Stimulated activated naive B cell treated with anti-CD40 and anti-IgM and Interleukin-4, amounts not matched to agents 10 μg/mL and 1 μg/mL and 100 μg/mL, for 72 hours (primary cell): ENCODE measurements around the gene SCYGR3.

Experiments used
- ATAC-seq, 2 donors: fragments of 150-1000 bp; cut with Tn5 transposase; replicated peaks; 2 replicates each; pipeline ENCODE4 v1.10.0; 2021; ENCODE audit warnings: moderate library complexity in 1 of 2
- DNase-seq: peaks from one replicate; pipeline ENCODE4 v3.0.0; 2021
- H3K27ac Mint-ChIP-seq: one replicate; pipeline ENCODE4 v1.8.0; 2022; ENCODE audit warnings: mild to moderate bottlenecking, mixed read lengths
- H3K27me3 Mint-ChIP-seq, 2 donors: one replicate each; pipeline ENCODE4 v1.8.0; 2022; ENCODE audit warnings: mixed read lengths in 2 of 2
- H3K36me3 Mint-ChIP-seq, 2 donors: one replicate each; pipeline ENCODE4 v1.8.0; 2022; ENCODE audit warnings: mixed read lengths in 2 of 2, mild to moderate bottlenecking in 1 of 2
- H3K4me1 Mint-ChIP-seq, 2 donors: one replicate each; pipeline ENCODE4 v1.8.0; 2022; ENCODE audit warnings: mixed read lengths in 2 of 2, mild to moderate bottlenecking in 1 of 2
- H3K4me3 Mint-ChIP-seq, 2 donors: one replicate each; pipeline ENCODE4 v1.8.0; 2022; ENCODE audit warnings: mild to moderate bottlenecking in 2 of 2, mixed read lengths in 2 of 2, moderate library complexity in 1 of 2
- H3K9me3 Mint-ChIP-seq, 2 donors: one replicate each; pipeline ENCODE4 v1.8.0; 2022; ENCODE audit warnings: mixed read lengths in 2 of 2, mild to moderate bottlenecking in 1 of 2

Gene SCYGR3

DNA sequence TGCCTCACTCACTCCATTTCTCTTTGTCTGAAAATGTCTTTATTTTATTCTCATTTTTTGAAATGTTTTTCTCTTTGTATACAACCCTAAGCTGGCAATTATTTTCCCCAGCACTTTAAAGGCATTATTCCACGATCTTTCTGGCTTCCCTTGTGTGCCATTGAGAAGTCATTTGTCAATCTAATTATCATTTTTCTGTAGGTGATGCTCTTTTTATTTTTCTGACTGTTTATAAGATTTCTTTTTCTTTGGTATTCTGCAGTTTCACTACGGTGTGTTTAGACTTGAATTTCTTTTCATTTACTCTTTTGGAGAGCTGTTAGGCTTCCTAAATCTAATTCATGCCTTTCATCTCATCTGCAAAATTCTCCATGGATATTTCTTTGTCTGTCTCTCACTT, 10.8 kb upstream of the SCYGR3 start:
- DNase-seq: no peak
- no peak for ATAC-seq
- H3K4me1 Mint-ChIP-seq: no peaks in the 10 kb centered on the region
- no peak overlapping the region for H3K4me3 Mint-ChIP-seq
- H3K36me3 Mint-ChIP-seq: peaks cover 0 to 3% of the 10 kb centered on the region in 2 donors
- H3K9me3 Mint-ChIP-seq: no peaks in the 10 kb centered on the region
- H3K27ac Mint-ChIP-seq: no peak overlapping the region
- H3K27me3 Mint-ChIP-seq: peaks cover 15 to 18% of the 10 kb centered on the region in 2 donors

DNA sequence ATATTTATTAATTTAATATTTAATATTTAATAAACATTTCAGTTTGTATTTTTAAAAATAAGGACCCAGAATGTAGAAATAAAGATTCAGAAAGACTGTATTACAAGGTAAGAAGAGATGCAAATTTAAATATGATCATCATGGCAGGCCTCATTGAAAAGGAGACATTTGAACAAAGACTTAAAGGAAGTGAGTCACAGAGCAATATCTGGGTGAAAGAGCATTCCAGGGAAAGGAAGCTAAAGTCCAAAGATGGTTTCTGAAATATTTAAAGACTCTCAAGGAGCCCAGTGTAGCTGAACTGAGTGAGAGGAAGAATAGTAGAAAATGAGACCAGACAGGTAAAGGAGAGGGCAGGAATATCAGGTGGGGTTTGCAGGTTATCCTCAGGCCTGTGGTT, 8.6 kb upstream of the SCYGR3 start:
- H3K4me1 Mint-ChIP-seq: no peaks in the 10 kb centered on the region
- peaks cover 0 to 3% of the 10 kb centered on the region in 2 donors for H3K36me3 Mint-ChIP-seq
- H3K4me3 Mint-ChIP-seq: no peak overlapping the region
- H3K9me3 Mint-ChIP-seq: no peaks in the 10 kb centered on the region
- peaks cover 5 to 15% of the 10 kb centered on the region in 2 donors for H3K27me3 Mint-ChIP-seq
- ATAC-seq (no peak), DNase-seq (no peak)
- no peak overlapping the region for H3K27ac Mint-ChIP-seq

DNA sequence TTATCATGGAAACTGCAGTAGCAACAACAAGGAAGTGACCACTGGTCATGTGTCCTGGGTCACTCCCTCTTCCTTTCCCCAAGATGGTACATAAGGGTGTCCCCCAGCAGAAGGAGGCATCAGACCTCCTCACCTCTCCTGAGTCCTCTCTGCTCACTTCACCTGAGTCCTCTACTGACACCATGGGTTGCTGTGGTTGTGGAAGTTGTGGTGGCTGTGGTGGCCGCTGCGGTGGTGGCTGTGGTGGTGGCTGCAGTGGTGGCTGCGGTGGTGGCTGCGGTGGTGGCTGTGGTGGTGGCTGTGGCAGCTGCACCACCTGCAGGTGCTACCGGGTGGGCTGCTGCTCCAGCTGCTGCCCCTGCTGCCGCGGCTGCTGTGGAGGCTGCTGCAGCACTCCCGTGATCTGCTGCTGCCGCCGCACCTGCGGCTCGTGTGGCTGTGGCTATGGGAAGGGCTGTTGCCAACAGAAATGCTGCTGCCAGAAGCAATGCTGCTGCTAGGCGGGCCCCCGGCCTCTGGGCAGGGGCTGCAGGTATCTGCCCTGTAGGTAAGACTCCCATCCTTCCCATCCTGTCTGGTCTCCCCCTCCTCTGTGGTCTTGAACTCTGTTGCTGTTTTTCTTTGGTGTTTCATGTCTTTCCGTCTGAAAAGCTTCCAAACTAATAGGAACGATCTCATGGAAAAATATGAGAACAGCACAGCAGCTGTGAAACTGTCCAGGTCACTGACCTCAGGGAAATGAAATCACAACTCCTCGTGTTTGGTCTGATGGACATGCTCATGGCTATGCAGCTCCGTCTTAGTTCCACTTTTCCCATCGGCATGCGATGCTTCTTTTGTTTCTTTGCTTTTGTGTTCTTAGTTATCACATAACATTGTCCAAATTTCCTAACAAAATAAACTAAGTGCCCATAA, 2.9 kb upstream of the SCYGR3 start, which contains the start of gene SCYGR4:
Gene SCYGR4 (plus strand): TSS at position 183 of the 915 bp plus-strand sequence. CDS start 0 bp downstream, at position 183.
- Mint-ChIP-seq H3K27ac (no peak within 1 kb of the TSS), H3K27me3 (peaks cover 27 to 28% of the 10 kb centered on the region in 2 donors), H3K9me3 (no peaks in the 10 kb centered on the region), H3K36me3 (peaks cover 0 to 3% of the 10 kb centered on the region in 2 donors), H3K4me1 (no peaks in the 10 kb centered on the region), H3K4me3 (no peak within 1 kb of the TSS)
- no peak for DNase-seq
- ATAC-seq: no peak

DNA sequence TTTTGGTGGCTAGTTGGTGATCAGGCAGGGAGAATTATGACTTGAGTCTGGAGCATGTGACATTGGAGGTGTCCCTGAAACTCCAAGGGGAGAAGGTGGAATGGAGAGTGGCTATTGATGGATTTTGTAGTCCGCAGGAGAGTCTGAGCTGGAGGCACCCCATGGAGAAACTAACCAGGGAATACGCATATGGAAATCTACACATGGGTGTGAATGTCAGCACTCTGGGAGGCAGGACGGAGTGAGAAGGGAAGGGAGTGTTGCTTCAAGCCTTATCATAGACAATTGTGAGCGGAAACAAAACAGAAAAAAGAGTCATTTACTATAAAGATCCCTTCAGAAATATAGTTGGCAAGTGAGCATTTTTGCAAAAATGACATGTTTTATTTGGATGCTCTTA, 2.0 kb upstream of the SCYGR3 start:
- H3K4me3 Mint-ChIP-seq: no peak overlapping the region
- H3K27me3 Mint-ChIP-seq: peaks cover 31 to 34% of the 10 kb centered on the region in 2 donors
- no peak overlapping the region for H3K27ac Mint-ChIP-seq
- DNase-seq: no peak
- no peaks in the 10 kb centered on the region for H3K4me1 Mint-ChIP-seq
- ATAC-seq: no peak
- H3K36me3 Mint-ChIP-seq: peaks cover 0 to 2% of the 10 kb centered on the region in 2 donors
- no peaks in the 10 kb centered on the region for H3K9me3 Mint-ChIP-seq

DNA sequence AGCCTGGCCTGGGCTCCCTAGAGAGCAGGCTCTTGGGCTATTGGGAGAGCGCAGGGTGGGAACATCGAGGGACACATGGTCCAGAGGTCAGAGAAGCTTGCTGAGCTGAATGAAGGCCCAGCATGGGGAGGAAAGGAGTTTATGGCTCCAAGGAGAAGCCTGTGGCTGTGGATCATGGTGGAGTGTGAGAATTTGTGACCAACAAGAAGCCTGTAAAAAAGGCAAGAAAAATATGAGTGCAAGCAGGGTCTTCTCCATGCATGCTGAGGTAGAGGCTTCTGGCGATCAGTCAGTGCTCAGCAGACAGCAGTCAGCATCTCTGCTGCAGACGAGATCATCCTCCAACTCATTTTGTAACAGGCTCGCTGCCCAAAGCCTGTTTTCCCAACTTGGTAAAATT, 1.3 kb upstream of the SCYGR3 start:
- DNase-seq (no peak), ATAC-seq (no peak)
- Mint-ChIP-seq H3K27me3 (peaks cover 28 to 30% of the 10 kb centered on the region in 2 donors), H3K36me3 (no peaks in the 10 kb centered on the region), H3K27ac (no peak overlapping the region), H3K9me3 (no peaks in the 10 kb centered on the region), H3K4me3 (no peak overlapping the region), H3K4me1 (no peaks in the 10 kb centered on the region)

DNA sequence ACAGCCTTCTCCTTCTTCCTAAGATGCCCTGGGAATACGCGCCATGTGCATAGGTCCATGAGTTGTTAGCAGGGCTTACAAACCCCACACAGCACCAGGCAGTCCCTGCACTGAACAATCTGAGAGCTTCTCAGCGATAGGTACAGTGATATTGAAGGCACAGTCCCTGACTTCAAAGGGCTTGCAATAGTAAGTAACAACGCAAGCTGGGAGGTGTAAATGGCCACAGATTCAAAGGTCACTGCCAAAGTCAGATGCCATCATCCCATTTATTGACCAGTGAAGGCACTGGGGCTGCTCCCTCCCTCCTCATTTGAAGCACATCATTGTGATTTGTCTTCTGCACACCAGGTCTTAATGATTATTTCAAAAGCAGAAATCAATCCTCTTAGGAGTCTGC, 541 bp upstream of the SCYGR3 start:
- H3K4me3 Mint-ChIP-seq: no peak overlapping the region
- DNase-seq (no peak), ATAC-seq (no peak)
- H3K9me3 Mint-ChIP-seq: no peaks in the 10 kb centered on the region
- H3K27me3 Mint-ChIP-seq: peaks cover 26 to 30% of the 10 kb centered on the region in 2 donors
- no peak overlapping the region for H3K27ac Mint-ChIP-seq
- peaks cover 0 to under 1% of the 10 kb centered on the region in 2 donors for H3K4me1 Mint-ChIP-seq
- H3K36me3 Mint-ChIP-seq: no peaks in the 10 kb centered on the region

DNA sequence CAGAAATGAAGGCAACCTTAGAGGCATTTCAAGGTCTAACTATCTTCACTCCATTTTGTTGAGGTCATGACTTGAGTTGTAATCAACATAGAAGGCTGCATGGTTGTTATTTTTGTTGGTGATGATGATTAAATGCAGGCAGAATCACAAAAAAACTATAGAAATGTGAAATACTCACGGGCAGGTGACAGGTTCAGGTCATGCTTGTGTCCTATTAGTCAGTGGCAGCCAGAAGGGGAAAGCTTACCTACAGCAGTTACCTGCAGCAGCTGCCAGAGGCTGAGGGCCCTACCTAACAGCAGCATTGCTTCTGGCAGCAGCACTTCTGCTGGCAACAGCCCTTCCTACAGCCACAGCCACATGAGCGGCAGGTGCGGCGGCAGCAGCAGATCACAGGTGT, 394 bp downstream of the SCYGR3 start:
- Mint-ChIP-seq H3K27ac (no peak overlapping the region), H3K36me3 (no peaks in the 10 kb centered on the region), H3K9me3 (no peaks in the 10 kb centered on the region), H3K27me3 (peaks cover 27 to 30% of the 10 kb centered on the region in 2 donors), H3K4me1 (peaks cover 0 to 2% of the 10 kb centered on the region in 2 donors), H3K4me3 (no peak overlapping the region)
- DNase-seq: no peak
- ATAC-seq: no peak

DNA sequence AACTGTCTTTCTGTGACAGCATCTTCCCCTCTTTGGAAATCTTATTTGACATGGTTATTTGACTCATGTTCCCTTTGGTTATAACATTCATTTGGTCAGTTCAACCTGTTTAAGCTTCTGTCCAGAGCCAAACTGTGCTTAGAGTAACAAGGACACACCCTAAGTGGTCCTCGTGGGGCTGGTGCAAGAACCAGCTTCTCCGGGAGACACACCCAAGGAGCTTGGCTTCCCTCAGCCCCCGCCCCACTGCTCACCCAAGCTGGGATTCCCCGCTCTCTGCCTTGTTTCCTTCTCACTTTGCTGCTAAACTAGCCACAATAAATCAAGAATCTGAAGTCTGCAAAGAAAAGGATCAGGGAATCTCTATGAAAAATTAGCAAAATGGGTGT, 1.4 kb downstream of the SCYGR3 start:
- H3K36me3 Mint-ChIP-seq: no peaks in the 10 kb centered on the region
- DNase-seq: no peak
- no peak overlapping the region for H3K27ac Mint-ChIP-seq
- ATAC-seq: no peak
- no peak overlapping the region for H3K4me3 Mint-ChIP-seq
- peaks cover 6 to 10% of the 10 kb centered on the region in 2 donors for H3K4me1 Mint-ChIP-seq
- peaks cover 27 to 30% of the 10 kb centered on the region in 2 donors for H3K27me3 Mint-ChIP-seq
- H3K9me3 Mint-ChIP-seq: no peaks in the 10 kb centered on the region

DNA sequence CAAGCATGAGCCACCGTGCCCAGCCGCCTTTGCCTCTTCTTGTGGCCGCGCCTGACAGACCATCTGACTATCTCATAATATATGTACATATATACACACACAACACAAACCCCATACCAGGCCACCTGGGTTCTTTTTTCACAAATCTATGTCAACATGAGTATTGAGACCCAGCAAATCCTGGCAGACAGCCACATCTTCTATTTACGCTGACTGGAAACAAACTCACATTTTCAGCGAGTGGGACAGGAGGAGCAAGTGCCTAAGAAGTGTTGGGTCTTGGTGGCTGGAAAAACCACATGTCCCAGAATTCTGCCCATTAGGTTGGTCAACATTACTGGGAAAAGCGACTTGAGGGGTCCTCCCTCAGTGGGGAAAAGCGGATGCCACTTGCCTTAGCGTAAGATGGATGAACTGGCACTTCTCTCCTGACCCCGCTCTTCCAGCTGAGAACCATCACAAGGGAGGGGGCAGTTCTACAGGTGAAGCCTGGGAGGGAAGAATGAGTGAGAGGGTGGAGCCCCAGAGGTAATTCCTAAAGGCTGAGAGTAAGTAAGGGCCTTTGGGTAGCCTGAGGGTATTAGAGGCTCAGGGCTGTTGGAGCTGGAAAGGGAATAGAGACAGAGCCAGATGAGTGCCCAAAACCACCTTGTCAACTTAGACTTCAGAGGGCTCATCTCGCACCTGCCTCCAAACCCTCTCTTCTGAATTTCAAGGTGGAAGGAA, 1.9 kb downstream of the SCYGR3 start:
- no peak overlapping the region for H3K27ac Mint-ChIP-seq
- no peaks in the 10 kb centered on the region for H3K9me3 Mint-ChIP-seq
- H3K4me1 Mint-ChIP-seq: peaks cover 11 to 12% of the 10 kb centered on the region in 2 donors
- H3K27me3 Mint-ChIP-seq: peaks cover 27 to 30% of the 10 kb centered on the region in 2 donors
- ATAC-seq (no peak), DNase-seq (no peak)
- no peak overlapping the region for H3K4me3 Mint-ChIP-seq
- H3K36me3 Mint-ChIP-seq: no peaks in the 10 kb centered on the region

DNA sequence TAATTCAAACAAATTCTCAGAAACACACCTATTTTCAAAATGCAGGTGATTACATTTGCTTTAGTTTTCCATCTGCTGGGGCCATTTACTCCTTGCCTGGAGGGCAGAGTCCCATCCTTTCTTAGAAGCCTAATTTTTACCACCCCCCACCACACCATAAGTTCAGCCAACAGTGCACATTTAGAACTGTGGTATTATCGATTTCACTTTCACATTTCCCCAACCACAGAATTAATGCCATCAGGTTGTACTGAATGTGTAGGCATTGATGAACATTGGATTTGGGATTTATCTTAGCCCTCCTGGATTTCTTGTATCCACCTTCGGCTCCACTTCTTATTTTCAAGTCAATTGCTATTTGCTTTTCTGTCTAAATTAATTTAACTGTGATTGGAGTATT, 4.5 kb downstream of the SCYGR3 start:
- no peaks in the 10 kb centered on the region for H3K9me3 Mint-ChIP-seq
- ATAC-seq (no peak), DNase-seq (no peak)
- no peak overlapping the region for H3K4me3 Mint-ChIP-seq
- peaks cover 17 to 21% of the 10 kb centered on the region in 2 donors for H3K27me3 Mint-ChIP-seq
- H3K27ac Mint-ChIP-seq: no peak overlapping the region
- H3K36me3 Mint-ChIP-seq: no peaks in the 10 kb centered on the region
- H3K4me1 Mint-ChIP-seq: peaks cover 11 to 14% of the 10 kb centered on the region in 2 donors

DNA sequence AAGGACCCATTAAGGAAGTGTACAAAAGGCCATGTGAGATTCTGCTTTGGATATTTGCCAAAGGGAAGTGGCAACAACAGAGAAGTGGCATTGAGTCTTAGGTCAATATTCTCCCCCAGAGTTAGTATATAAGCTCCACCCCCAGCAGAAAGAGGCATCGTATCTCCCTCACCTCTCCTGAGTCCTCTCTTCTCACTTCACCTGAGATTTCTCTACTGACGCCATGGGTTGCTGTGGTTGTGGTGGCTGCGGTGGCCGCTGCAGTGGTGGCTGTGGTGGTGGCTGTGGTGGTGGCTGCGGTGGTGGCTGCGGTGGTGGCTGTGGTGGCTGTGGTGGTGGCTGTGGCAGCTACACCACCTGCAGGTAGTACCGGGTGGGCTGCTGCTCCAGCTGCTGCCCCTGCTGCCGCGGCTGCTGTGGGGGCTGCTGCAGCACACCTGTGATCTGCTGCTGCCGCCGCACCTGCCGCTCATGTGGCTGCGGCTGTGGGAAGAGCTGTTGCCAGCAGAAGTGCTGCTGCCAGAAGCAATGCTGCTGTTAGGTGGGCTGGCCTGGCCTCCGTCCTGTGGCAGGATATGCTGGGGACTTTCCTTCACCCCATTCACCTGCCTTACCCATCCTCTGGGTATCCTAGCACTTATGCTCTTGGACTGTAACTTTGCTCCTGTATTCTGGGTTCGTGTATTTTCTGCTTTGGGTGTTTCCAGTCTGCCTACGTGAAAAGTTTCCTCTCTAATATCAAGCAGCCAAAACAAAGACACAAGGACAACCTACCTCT, 5.9 kb downstream of the SCYGR3 start:
- peak; percentile 89 to 92 for ATAC-seq
- peaks cover 21 to 24% of the 10 kb centered on the region in 2 donors for H3K27me3 Mint-ChIP-seq
- peak overlapping the region; percentile 67 for H3K27ac Mint-ChIP-seq
- no peaks in the 10 kb centered on the region for H3K36me3 Mint-ChIP-seq
- H3K9me3 Mint-ChIP-seq: no peaks in the 10 kb centered on the region
- DNase-seq: peak; percentile 27
- H3K4me3 Mint-ChIP-seq: peak overlapping the region; percentile 19 to 39
- peaks cover 11 to 14% of the 10 kb centered on the region in 2 donors for H3K4me1 Mint-ChIP-seq

DNA sequence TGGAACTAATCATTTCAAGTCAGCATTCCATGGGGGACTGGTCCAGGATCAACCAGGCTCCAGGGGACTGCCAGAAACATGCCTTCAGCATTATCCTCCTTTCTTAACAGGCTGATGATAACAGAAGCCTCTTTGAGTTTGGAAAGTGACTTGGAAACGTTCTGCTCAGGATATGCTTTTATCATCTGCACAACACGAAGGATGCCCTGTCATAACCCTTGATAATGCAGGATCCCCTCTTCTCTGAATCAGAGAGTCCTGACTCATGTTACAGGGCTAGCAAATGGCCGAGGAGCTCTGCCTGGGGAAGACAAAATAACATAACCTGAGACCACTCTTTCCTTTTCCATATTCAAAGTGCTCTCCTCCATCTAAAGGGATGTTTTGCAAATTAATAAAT, 6.7 kb downstream of the SCYGR3 start:
- Mint-ChIP-seq H3K27ac (no peak overlapping the region), H3K4me1 (peaks cover 11 to 14% of the 10 kb centered on the region in 2 donors)

DNA sequence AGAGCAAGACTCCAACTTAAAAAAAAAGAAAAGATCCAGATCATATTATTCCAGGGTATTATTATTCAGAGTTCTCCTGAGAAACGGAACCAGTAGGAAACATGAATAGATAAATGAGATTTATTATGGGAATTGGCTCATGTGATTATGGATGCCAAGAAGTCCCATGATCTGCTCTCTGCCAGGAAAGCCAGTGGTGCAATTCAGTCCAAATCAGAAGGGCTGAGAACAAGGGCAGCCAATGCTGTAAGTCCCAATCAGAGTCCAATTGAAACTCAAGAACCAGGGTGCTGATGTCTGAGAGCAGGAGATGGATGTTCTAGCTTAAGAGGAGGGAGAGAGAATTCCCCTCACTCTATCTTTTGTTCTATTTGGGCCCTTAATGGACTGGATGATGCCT, 8.2 kb downstream of the SCYGR3 start:
- ATAC-seq: no peak
- Mint-ChIP-seq H3K9me3 (no peaks in the 10 kb centered on the region), H3K4me3 (no peak overlapping the region), H3K4me1 (peaks cover 11 to 14% of the 10 kb centered on the region in 2 donors), H3K27me3 (peaks cover 8 to 11% of the 10 kb centered on the region in 2 donors), H3K36me3 (no peaks in the 10 kb centered on the region), H3K27ac (no peak overlapping the region)
- no peak for DNase-seq

More for the DNA sequence above, 6.7 kb downstream of the SCYGR3 start:
- Mint-ChIP-seq H3K9me3 (no peaks in the 10 kb centered on the region), H3K4me3 (no peak overlapping the region), H3K27me3 (peaks cover 19 to 21% of the 10 kb centered on the region in 2 donors), H3K36me3 (no peaks in the 10 kb centered on the region)
- DNase-seq: no peak
- no peak for ATAC-seq

DNA sequence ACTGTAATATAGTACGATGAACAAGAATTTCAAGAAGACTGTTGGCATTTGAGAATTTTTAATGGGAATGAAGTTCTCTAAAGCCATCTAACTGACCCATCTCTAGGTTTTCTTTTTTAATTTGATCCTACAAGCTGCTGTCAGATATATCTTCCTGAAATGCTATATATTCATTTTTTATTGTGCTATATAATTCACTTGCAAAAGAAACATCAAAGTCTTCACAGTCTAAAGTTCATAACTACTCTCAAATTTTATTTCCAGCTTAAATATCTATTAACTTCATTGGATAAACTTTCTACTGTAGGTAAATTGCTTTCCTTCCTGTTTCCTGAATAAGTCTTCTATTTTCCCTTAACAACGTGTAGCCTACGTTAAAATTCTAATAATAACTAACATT, 12.3 kb downstream of the SCYGR3 start:
- no peak overlapping the region for H3K4me3 Mint-ChIP-seq
- no peak for DNase-seq
- no peaks in the 10 kb centered on the region for H3K9me3 Mint-ChIP-seq
- H3K4me1 Mint-ChIP-seq: no peaks in the 10 kb centered on the region
- H3K36me3 Mint-ChIP-seq: no peaks in the 10 kb centered on the region
- H3K27me3 Mint-ChIP-seq: peaks cover 7 to 21% of the 10 kb centered on the region in 2 donors
- no peak for ATAC-seq
- H3K27ac Mint-ChIP-seq: no peak overlapping the region
